Muscle of arm (tissue), 12 donors: ENCODE results near the gene CALML6. TPM values are rescaled to one million over a fixed set of nuclear protein-coding genes. Genes with fewer than 3 reads are reported as not detected.

Source experiments
- DNase-seq: peaks from one replicate; pipeline ENCODE4 v3.0.0-alpha.2; 2013
- polyA plus RNA-seq, 12 donors: library from polyadenylated mRNA; unstranded; fragments of 120-200 nt; gene quantifications; one replicate each; pipeline ENCODE4 v1.2.1, GENCODE V29; 2013; ENCODE audit not compliant: insufficient read length in 12 of 12

CALML6 gene
- polyA plus RNA-seq, 12 donors = 64.0 to 380 (median 219) TPM; not detected in 1

DNA sequence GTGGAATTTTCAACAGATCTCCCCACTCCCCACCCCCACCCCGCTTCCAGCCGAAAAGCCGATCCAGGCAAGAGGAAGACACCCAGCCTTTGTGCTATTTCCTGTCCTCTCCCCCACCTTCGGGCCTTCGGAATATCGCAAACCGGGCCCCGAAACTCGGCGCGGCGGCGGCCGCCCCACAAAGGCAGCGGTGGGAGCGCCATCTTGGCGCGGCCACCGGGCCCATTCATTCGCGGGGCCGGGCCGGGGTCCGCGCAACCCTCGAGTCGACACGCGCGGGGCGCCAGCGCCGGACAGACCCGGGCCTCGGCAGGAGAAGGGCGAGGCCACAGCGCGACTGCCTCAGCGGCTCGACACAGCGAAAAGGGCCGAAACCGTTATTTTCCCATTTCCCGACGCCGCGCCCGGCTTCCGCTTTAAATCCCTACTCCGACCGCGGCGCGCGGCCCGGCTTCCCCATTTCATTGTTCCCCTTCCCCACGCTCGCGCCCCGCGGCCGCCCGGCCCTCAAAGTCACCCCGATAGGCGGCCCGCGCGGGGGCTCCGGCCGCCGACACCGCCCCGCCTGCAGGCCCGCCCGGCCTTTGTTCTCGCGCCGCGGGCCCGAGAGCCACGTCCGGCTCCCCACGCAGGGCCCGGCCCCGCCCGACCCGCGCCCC is 25.1 kb upstream of the CALML6 start:
- no peak for DNase-seq

DNA sequence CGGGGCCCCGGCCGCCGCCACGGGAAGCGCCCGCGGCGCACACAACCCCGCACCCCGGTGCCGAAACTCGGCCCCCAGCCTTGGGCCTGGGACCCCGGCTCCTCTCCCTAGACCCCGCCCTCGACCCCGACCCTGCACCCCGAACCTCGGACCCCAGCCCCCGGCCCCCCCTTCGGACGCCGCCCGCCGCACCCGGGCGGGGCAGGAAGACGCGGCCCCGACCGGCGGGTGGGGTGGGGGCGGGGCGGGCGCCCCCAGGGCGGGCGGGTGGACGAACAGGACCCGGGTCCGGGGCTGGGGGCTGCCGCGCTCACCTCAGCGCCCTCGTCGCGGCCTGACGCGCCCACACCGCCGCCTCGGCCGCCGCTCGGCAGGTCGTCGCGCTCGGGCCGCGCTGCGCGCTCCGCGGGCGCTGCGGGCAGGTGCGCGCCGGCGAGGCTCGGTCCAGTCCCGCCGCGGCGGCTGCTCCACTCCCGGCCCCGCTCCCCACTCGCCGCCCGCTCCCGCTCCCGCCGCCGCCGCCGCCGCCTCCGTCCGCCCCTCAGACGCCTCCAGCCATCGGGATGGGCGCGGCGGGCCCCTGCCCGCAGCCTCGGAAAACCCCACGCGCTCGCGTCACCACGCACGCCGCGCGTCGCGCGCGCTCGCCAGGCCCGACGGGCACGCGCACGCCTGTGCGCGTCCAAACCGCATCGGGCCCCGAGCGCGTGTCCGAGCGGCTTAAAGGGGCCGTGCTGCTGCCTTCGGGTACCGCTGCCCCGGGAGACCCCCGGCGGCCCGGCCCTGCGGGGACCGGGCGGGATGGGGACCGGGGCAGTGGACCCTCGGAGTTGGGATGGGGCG is 24.3 kb upstream of the CALML6 start, which contains the start of gene GNB1:
Gene GNB1 (minus strand): TSS at position 582 of the 843 bp plus-strand sequence. CDS start 65,634 bp downstream, outside the sequence.
- DNase-seq = peak; percentile 89

DNA sequence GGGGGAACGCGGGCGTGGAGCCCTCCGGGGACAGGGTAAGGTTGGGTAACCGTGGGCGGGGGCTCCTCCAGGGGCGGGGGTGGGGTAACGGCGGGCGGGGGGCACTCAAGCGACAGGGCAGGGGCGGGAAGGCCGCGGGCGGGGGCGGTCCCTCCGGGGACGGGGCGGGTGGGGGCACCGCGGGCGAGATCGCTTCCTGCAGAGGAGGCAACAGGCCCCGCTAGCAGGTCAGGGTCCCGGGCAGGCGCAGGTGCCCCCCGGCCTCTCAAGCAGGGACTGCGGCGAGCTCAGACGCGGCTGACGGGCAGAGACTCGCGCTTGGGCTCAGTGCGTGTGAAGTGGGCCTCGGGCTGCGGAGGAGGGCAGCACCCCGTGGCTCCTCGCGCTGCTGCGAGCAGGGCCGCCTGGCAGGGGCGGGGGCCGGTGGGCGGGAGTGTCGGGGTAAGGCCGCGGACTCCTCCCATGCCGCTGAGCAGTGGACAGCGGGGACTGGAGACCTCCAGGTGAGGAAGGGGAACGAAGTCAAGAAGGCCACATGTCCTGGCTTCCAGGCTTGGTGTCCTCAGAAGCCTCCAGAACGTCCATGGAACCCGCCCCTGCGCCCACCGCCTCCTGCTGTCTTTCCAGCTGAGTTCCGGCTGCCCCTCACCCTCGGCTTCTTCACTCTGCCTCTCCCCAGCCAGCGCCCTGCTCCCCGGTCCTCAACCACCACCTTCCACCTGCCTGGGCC is 23.5 kb upstream of the CALML6 start:
- DNase-seq = peak; percentile 49

DNA sequence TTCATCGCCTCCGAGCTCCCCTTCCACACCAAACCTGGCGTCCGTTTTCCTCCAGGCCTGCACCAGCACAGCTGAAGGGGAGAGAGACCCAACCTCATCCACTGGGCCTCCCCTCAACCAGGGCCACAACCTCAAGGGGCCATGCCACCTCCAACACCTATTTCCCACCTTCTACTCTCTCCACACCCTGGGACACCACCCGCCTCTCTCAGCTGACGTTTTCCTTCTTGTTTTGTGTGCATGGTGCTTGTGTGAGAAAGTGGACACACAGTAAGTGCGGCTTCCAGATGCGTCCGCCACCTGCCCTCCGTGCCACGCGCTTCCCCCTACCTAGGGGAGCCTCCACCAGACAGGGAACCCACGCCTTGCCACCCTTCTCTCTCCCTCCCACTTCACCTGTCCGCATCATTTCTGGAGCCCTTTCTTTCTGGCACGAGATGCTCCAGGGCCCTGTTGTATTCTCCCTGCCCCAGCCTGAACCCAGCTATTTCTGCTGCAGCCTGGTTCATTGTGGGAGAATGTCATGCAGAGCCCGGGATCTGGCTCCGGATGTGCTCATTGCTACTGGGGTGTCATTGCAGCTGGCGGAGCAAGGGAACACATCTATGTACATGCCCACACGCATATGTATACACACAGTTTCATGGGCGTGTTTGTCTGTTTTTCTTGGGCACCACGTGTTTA is 22.8 kb upstream of the CALML6 start:
- DNase-seq = no peak

GRCh38 chr1:1892763-1893120 is 22.3 kb upstream of the CALML6 start:
- no peak for DNase-seq

DNA sequence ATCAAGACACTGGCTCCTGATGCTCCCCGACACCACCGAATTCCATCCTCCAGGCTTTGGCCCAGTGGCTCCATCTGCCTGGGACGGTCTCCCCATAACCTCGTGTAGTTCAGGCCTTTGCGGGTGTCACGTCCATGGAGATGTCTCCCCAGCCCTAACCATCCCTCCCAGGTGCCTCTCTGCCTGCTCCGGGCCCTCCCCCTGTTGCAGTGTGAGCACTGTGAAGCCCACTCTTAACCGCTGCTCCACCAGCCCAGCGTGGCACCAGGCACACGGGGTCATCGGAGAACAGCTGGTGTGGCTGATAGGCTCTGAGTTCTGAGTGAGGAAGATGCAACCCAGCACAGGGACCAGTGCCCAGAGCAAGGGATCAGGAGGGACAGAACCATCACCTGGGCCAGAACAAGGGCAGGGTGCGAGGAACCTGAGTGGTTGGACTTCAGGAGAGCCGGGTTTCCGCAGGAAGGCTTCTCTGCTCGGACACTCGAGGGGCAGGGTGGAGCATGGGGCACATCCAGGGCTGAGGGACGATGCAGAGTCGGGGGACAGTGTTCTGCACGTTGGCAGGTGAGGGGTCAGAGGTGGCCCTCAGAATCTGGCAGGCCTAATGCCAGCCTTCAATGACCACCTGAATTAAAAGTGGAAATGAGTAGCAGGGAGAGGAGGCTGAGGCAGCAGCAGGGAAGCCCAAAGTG is 21.6 kb upstream of the CALML6 start:
- no peak for DNase-seq

DNA sequence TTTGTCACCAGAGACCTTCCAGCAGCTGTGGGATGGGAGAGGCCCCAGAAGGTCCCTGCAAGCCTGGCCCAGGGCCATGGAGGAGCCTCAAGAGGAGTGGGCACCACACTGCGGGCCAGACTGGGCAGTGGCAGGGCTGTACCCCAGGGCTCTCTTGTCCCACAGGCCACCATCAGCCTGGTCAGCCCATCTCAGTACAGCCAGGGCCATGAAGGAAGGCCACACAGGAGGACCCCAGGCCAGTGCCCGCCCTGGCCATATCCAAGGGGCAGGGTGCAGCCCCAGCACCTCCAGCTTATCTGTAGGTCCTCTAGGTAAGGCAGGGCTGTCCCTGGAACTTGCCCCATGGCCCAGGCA is 21.1 kb upstream of the CALML6 start:
- DNase-seq = no peak

DNA sequence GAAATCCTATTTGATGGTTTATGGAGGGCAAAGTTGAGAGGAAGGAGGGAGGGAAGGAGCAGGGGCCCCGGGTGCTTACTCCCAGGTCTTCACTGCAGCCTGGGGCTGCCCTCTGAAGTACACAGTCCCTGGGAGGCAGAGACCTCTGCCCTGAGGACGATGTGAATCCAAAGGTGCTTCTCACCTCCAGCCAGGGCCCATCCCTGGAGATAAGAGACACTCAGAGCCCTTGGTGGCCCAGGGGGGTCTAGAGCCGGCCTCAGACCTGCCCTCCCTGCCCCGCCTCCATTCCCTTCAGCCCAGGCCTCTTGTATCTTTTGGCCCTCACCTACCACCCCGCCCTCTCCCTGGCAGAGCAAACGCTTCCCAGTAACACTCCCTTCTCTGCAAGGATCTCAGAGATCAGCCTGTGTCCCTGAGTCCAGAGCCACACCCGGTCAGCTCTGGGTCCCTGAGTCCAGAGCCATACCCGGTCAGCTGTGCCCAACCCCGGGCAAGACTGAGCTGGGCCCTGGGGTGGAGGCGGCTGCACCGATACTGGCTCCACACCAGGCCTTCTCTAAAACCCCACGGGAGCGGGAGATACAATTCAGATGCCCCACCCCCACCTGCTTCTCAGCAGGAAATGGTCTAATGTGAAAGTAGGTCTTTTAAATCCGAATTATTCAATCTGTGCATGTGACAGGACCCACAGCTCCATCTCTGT is 20.6 kb upstream of the CALML6 start:
- no peak for DNase-seq

DNA sequence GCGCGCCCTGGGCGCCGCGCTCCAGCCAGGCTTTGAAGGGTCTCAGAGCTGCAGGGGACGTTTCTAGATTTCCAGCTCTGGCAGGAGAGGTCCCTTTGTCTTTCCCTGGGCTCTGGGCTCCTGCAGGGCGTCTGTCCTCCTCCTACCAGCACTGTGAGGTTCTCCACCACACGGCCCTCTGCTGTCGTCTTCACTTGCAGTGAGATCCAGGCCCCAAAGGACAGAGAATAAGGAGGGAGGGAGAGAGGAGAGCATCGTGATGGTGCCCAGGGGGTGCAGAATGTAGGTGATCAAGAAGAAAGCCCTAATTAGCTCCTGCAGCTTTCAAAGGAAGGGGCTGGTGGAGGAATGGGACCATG is 20.0 kb upstream of the CALML6 start:
- DNase-seq = no peak

- DNase-seq = no peak
Observed at GRCh38 chr1:1895456-1896336, 19.4 kb upstream of the CALML6 start.

DNA sequence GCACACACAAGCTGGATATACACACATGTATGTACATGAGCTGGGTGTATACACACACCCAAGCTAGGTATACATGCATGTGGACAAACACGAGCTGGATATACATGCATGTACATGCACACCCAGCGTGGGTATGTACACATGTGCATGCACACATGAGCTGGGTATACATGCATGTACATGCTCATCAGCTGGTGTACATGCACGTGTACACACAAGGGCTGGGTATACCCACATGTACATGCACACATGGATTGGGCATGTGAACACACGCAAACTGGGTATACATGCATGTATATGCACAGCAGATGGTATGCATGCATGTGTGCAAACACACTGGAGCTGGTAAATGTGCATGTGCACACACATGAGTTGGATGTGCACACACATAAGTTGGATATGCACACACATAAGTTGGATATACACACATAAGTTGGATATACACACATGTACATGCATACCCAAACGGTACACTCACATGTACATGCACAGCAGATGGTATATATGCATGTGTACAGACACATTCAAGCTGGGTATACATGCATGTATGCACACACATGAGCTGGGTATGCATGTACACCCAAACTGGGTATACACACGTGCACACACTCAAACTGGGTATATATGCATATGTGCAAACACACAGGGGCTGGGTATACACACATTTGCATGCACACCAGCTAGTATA is 16.7 kb upstream of the CALML6 start:
- DNase-seq = no peak

GRCh38 chr1:1899266-1899966 is 15.6 kb upstream of the CALML6 start:
- no peak for DNase-seq

- no peak for DNase-seq
Observed at GRCh38 chr1:1899967-1900327, 15.1 kb upstream of the CALML6 start.

DNA sequence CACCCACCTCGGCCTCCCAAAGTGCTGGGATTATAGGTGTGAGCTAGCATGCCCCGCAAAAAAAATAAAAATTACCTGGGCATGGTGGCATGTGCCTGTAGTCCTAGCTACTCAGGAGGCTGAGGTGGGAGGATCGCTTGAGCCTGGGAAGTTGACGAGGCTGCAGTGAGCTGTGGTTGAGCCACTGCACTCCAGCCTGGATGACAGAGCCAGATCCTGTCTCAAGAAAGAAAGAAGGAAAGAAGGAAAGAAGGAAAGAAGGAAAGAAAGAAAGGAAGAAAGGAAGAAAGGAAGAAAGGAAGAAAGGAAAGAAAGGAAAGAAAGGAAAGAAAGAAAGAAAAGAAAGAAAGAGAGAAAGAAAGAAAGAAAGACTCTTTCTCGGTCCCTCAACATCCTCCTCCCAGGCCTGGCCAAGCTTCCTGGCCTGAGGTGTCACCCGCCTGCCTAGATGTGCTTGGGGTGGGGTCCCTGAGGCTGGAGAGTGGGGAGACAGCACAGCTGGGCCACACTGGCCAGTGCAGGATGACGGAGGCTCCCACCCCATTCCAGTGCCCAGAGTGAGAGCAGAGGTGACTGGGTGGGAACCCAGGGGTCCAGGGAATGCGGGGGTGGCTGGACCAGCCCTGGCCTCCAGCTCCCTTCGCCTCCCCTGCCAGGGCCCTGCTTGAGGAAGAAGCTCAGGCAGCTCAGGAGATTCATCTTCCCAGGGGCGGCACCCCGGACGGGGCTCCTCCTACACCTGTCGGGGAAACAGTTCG is 14.0 kb upstream of the CALML6 start:
- DNase-seq = no peak

- no peak for DNase-seq
Observed at GRCh38 chr1:1901641-1902294, 13.3 kb upstream of the CALML6 start.

GRCh38 chr1:1903224-1903623 is 11.8 kb upstream of the CALML6 start:
- DNase-seq = no peak
